Liver (tissue), 9 donors: ENCODE data around the gene MYH7B. TPM values are rescaled to one million over a fixed set of nuclear protein-coding genes. Genes with fewer than 3 reads are reported as not detected.

ENCODE experiments used
- DNase-seq: peaks from one replicate; pipeline ENCODE4 v3.0.0-alpha.2; 2017; ENCODE audit warnings: low spot score
- H3K27ac ChIP-seq, 2 donors: one replicate each; pipeline ENCODE4 v1.7.0; 2013; ENCODE audit warnings: inconsistent platforms in 2 of 2, low read length in 2 of 2, control low read depth in 1 of 2, low read depth in 1 of 2, mild to moderate bottlenecking in 1 of 2
- H3K27me3 ChIP-seq, 4 donors: one replicate each; pipeline versions ENCODE4 v1.6.1 to v1.7.0; 2013; ENCODE audit warnings: low read length in 3 of 4, inconsistent platforms in 1 of 4, mild to moderate bottlenecking in 1 of 4, moderate library complexity in 1 of 4; ENCODE audit not compliant: control insufficient read depth in 4 of 4, insufficient read depth in 4 of 4
- H3K36me3 ChIP-seq, 4 donors: one replicate each; pipeline versions ENCODE4 v1.6.1 to v1.7.0; 2013; ENCODE audit warnings: low read length in 3 of 4, mild to moderate bottlenecking in 3 of 4, low read depth in 1 of 4, moderate library complexity in 1 of 4; ENCODE audit not compliant: control insufficient read depth in 4 of 4, insufficient read depth in 3 of 4
- H3K4me1 ChIP-seq, 4 donors: one replicate each; pipeline versions ENCODE4 v1.6.1 to v1.7.0; 2013; ENCODE audit warnings: low read length in 3 of 4, mild to moderate bottlenecking in 3 of 4, moderate library complexity in 1 of 4; ENCODE audit not compliant: control insufficient read depth in 4 of 4, insufficient read depth in 4 of 4
- H3K4me3 ChIP-seq, 3 donors: one replicate each; pipeline versions ENCODE4 v1.6.1 to v1.7.0; 2013; ENCODE audit warnings: low read length in 3 of 3, control low read depth in 1 of 3, low read depth in 1 of 3, mild to moderate bottlenecking in 1 of 3
- H3K9ac ChIP-seq, 2 donors: one replicate each; pipeline ENCODE4 v1.7.0; 2013; ENCODE audit warnings: low read length in 2 of 2, mild to moderate bottlenecking in 2 of 2, moderate library complexity in 2 of 2, control low read depth in 1 of 2, low read depth in 1 of 2
- H3K9me3 ChIP-seq, 4 donors: one replicate each; pipeline versions ENCODE4 v1.6.1 to v1.7.0; 2013; ENCODE audit warnings: low read length in 3 of 4; ENCODE audit not compliant: control insufficient read depth in 4 of 4
- ATF3 ChIP-seq: IDR thresholded peaks from 2 replicates; pipeline ENCODE4 v1.6.1; 2016; ENCODE audit warnings: antibody characterized with exemption
- CTCF ChIP-seq: fragments of 150-350 bp; IDR thresholded peaks from 2 replicates; pipeline ENCODE4 v1.5.1; 2017; ENCODE audit warnings: improper control_type of control experiment, low read depth, low read length; ENCODE audit not compliant: missing input control
- EGR1 ChIP-seq, 2 donors: IDR thresholded peaks; 2 replicates each; pipeline ENCODE4 v1.6.1; 2016 to 2018; ENCODE audit warnings: antibody characterized with exemption in 2 of 2, low read depth in 2 of 2
- FOXA1 ChIP-seq: IDR thresholded peaks from 2 replicates; pipeline ENCODE4 v1.6.1; 2016; ENCODE audit warnings: antibody characterized with exemption
- FOXA2 ChIP-seq: IDR thresholded peaks from 2 replicates; pipeline ENCODE4 v1.6.1; 2016; ENCODE audit warnings: antibody characterized with exemption
- GABPA ChIP-seq, 2 donors: IDR thresholded peaks in 1 of 2; conservative IDR thresholded peaks in 1 of 2; 2 replicates each; pipeline ENCODE4 v1.6.1; 2016; ENCODE audit warnings: antibody characterized with exemption in 2 of 2, mild to moderate bottlenecking in 1 of 2, moderate library complexity in 1 of 2
- HNF4A ChIP-seq, 2 donors: conservative IDR thresholded peaks; 2 replicates each; pipeline ENCODE4 v1.6.1; 2016; ENCODE audit warnings: antibody characterized with exemption in 2 of 2, mild to moderate bottlenecking in 2 of 2
- HNF4G ChIP-seq: IDR thresholded peaks from 2 replicates; pipeline ENCODE4 v1.6.1; 2016; ENCODE audit warnings: antibody characterized with exemption
- JUND ChIP-seq, 2 donors: IDR thresholded peaks; 2 replicates each; pipeline ENCODE4 v1.6.1; 2016; ENCODE audit warnings: antibody characterized with exemption in 2 of 2
- MAX ChIP-seq: IDR thresholded peaks from 2 replicates; pipeline ENCODE4 v1.6.1; 2016; ENCODE audit warnings: antibody characterized with exemption
- NR2F2 ChIP-seq: IDR thresholded peaks from 2 replicates; pipeline ENCODE4 v1.6.1; 2016; ENCODE audit warnings: antibody characterized with exemption
- RAD21 ChIP-seq, 2 donors: IDR thresholded peaks; 2 replicates each; pipeline ENCODE4 v1.6.1; 2016; ENCODE audit warnings: antibody characterized with exemption in 2 of 2, mild to moderate bottlenecking in 2 of 2
- REST ChIP-seq: IDR thresholded peaks from 2 replicates; pipeline ENCODE4 v1.6.1; 2016; ENCODE audit warnings: antibody characterized with exemption, mild to moderate bottlenecking
- RXRA ChIP-seq, 2 donors: IDR thresholded peaks; 2 replicates each; pipeline ENCODE4 v1.6.1; 2017 to 2018; ENCODE audit warnings: antibody characterized with exemption in 2 of 2, mild to moderate bottlenecking in 1 of 2
- SP1 ChIP-seq: IDR thresholded peaks from 2 replicates; pipeline ENCODE4 v1.6.1; 2018; ENCODE audit warnings: antibody characterized with exemption, mild to moderate bottlenecking
- TAF1 ChIP-seq: conservative IDR thresholded peaks from 2 replicates; pipeline ENCODE4 v1.6.1; 2016; ENCODE audit warnings: antibody characterized with exemption, mild to moderate bottlenecking
- YY1 ChIP-seq: IDR thresholded peaks from 2 replicates; pipeline ENCODE4 v1.6.1; 2016; ENCODE audit warnings: antibody characterized with exemption, mild to moderate bottlenecking
- ZBTB33 ChIP-seq: IDR thresholded peaks from 2 replicates; pipeline ENCODE4 v1.6.1; 2016; ENCODE audit warnings: antibody characterized with exemption
- WGBS: extraction: QIAGEN DNeasy Blood & Tissue Kit; methylation state at CpG from one replicate; pipeline ENCODE4 v1.1.7; 2013; 5-methylcytosine and 5-hydroxymethylcytosine counted together
- polyA plus RNA-seq, 2 donors: library from polyadenylated mRNA; stranded (reverse) in 1 of 2; unstranded in 1 of 2; fragments of 200-250 nt in 1 of 2; fragments of >200 nt in 1 of 2; fragmentation: Nextera tagmentation in 1 of 2; extraction: Ambion mirVana in 1 of 2; gene quantifications; one replicate each; pipeline versions ENCODE4 v1.2.1 to v1.2.3, GENCODE V29; 2013 to 2015
- total RNA-seq, 2 donors: library from RNA; depleted of rRNA; stranded (reverse); fragments of >200 nt; gene quantifications; one replicate each; pipeline ENCODE4 v1.2.3, GENCODE V29; 2014
- donor health status: healthy.
- donor health status: healthy.
- donor health status: healthy.
- donor health status: healthy.
- donor health status: healthy.

Gene MYH7B
- total and polyA plus RNA-seq, 4 donors: 0.12 to 0.33 (median 0.24) TPM

- TF ChIP-seq ATF3 (no peak), ZBTB33 (no peak)
- WGBS: 94% methylated on average over 11 of the region's 11 CpGs
Measured at GRCh38 chr20:34990231-34990630, 34.6 kb downstream of the MYH7B start.

GRCh38 chr20:34990661-34991214, 35.1 kb downstream of the MYH7B start:
- no peaks in the 10 kb centered on the region for H3K9me3 ChIP-seq
- no peak overlapping the region for H3K27ac ChIP-seq
- no peaks in the 10 kb centered on the region for H3K27me3 ChIP-seq
- H3K4me3 ChIP-seq: no peak overlapping the region
- no peak overlapping the region for H3K9ac ChIP-seq
- no peak for DNase-seq
- TF ChIP-seq GABPA (IDR thresholded peaks at IDR 0.05 in 1 of 2, conservative IDR thresholded peaks at IDR 0.05 in 1 of 2) (no peak), ATF3 (no peak), MAX (no peak), ZBTB33 (no peak), JUND (IDR thresholded peaks at IDR 0.05) (no peak), YY1 (no peak), RAD21 (IDR thresholded peaks at IDR 0.05) (no peak), FOXA1 (no peak), HNF4G (no peak), EGR1 (IDR thresholded peaks at IDR 0.05; ENCODE audit: low read depth in 2 of 2) (no peak), RXRA (IDR thresholded peaks at IDR 0.05) (no peak), NR2F2 (no peak), REST (no peak), FOXA2 (no peak), SP1 (no peak), HNF4A (conservative IDR thresholded peaks at IDR 0.05) (no peak), CTCF (no peak), TAF1 (no peak)
- peaks cover 0 to 11% (median 3%) of the 10 kb centered on the region in 4 donors for H3K36me3 ChIP-seq
- peaks cover 0 to 23% (median 13%) of the 10 kb centered on the region in 4 donors for H3K4me1 ChIP-seq
- 94% methylated on average over 18 of the region's 18 CpGs for WGBS

More at GRCh38 chr20:34990231-34990630, 34.6 kb downstream of the MYH7B start:
- peaks cover 0 to 18% (median 8%) of the 10 kb centered on the region in 4 donors for H3K4me1 ChIP-seq
- no peak overlapping the region for H3K4me3 ChIP-seq
- H3K27ac ChIP-seq: no peak overlapping the region
- H3K9ac ChIP-seq: no peak overlapping the region
- H3K9me3 ChIP-seq: no peaks in the 10 kb centered on the region
- H3K27me3 ChIP-seq: no peaks in the 10 kb centered on the region
- no peak for DNase-seq
- peaks cover 0 to 6% (median 2%) of the 10 kb centered on the region in 4 donors for H3K36me3 ChIP-seq
